HUES48 (cell line): ENCODE measurements around the gene TMEM252.

Experiments used
- H3K27ac ChIP-seq: one replicate; pipeline ENCODE4 v1.7.0; 2013; ENCODE audit warnings: low read depth, low read length, inconsistent platforms
- H3K27me3 ChIP-seq: 2 replicates; pipeline ENCODE4 v1.6.1; 2013; ENCODE audit warnings: mild to moderate bottlenecking, low read length; ENCODE audit not compliant: control insufficient read depth, insufficient read depth
- H3K36me3 ChIP-seq: 2 replicates; pipeline ENCODE4 v1.6.1; 2013; ENCODE audit warnings: low read length; ENCODE audit not compliant: control insufficient read depth, insufficient read depth
- H3K4me1 ChIP-seq: 2 replicates; pipeline ENCODE4 v1.6.1; 2013; ENCODE audit warnings: mild to moderate bottlenecking, low read length; ENCODE audit not compliant: control insufficient read depth, insufficient read depth
- H3K4me3 ChIP-seq: 2 replicates; pipeline ENCODE4 v1.5.1; 2013; ENCODE audit warnings: mild to moderate bottlenecking, low read depth, low read length
- H3K9ac ChIP-seq: 2 replicates; pipeline ENCODE4 v1.6.1; 2013; ENCODE audit warnings: mild to moderate bottlenecking, low read depth, low read length, moderate library complexity
- H3K9me3 ChIP-seq: 2 replicates; pipeline ENCODE4 v1.6.1; 2013; ENCODE audit warnings: low read length; ENCODE audit not compliant: control insufficient read depth, insufficient read depth

TMEM252 gene

GRCh38 chr9:68537616-68537880 lies 3.1 kb downstream of the TMEM252 start:
- H3K27me3 ChIP-seq = peaks cover 80% of the 10 kb centered on the region
- H3K27ac ChIP-seq = no peak overlapping the region
- no peaks in the 10 kb centered on the region for H3K36me3 ChIP-seq
- no peaks in the 10 kb centered on the region for H3K9me3 ChIP-seq
- no peak overlapping the region for H3K9ac ChIP-seq
- no peaks in the 10 kb centered on the region for H3K4me1 ChIP-seq
- H3K4me3 ChIP-seq = no peak overlapping the region

GRCh38 chr9:68536876-68537615 lies 3.6 kb downstream of the TMEM252 start:
- Histone ChIP-seq H3K9me3 (no peaks in the 10 kb centered on the region), H3K4me1 (no peaks in the 10 kb centered on the region), H3K9ac (no peak overlapping the region), H3K27ac (no peak overlapping the region), H3K4me3 (no peak overlapping the region), H3K36me3 (no peaks in the 10 kb centered on the region), H3K27me3 (peaks cover 79% of the 10 kb centered on the region)

GRCh38 chr9:68533678-68534077 lies 7.0 kb downstream of the TMEM252 start:
- H3K9ac ChIP-seq = no peak overlapping the region
- no peaks in the 10 kb centered on the region for H3K36me3 ChIP-seq
- H3K9me3 ChIP-seq = no peaks in the 10 kb centered on the region
- H3K4me1 ChIP-seq = no peaks in the 10 kb centered on the region
- no peak overlapping the region for H3K27ac ChIP-seq
- peaks cover 84% of the 10 kb centered on the region for H3K27me3 ChIP-seq
- no peak overlapping the region for H3K4me3 ChIP-seq

GRCh38 chr9:68532131-68532530 lies 8.6 kb downstream of the TMEM252 start:
- Histone ChIP-seq H3K4me3 (no peak overlapping the region), H3K9me3 (no peaks in the 10 kb centered on the region), H3K27me3 (peaks cover 85% of the 10 kb centered on the region), H3K4me1 (no peaks in the 10 kb centered on the region), H3K27ac (no peak overlapping the region), H3K9ac (no peak overlapping the region), H3K36me3 (no peaks in the 10 kb centered on the region)

GRCh38 chr9:68530618-68531017 lies 10.1 kb downstream of the TMEM252 start:
- Histone ChIP-seq H3K9ac (no peak overlapping the region), H3K27ac (no peak overlapping the region), H3K9me3 (no peaks in the 10 kb centered on the region), H3K27me3 (peaks cover 88% of the 10 kb centered on the region), H3K4me1 (no peaks in the 10 kb centered on the region), H3K36me3 (no peaks in the 10 kb centered on the region), H3K4me3 (no peak overlapping the region)

- H3K4me3 ChIP-seq = no peak overlapping the region
These were observed 17.2 kb downstream of the TMEM252 start for GRCh38 chr9:68523367-68523936.

GRCh38 chr9:68522954-68523353 lies 17.7 kb downstream of the TMEM252 start:
- peaks cover 76% of the 10 kb centered on the region for H3K27me3 ChIP-seq
- no peaks in the 10 kb centered on the region for H3K36me3 ChIP-seq
- no peaks in the 10 kb centered on the region; the same call in 1 of the 2 replicates for H3K9me3 ChIP-seq

More at GRCh38 chr9:68523367-68523936, 17.2 kb downstream of the TMEM252 start:
- Histone ChIP-seq H3K4me1 (no peaks in the 10 kb centered on the region), H3K36me3 (no peaks in the 10 kb centered on the region), H3K9ac (no peak overlapping the region), H3K27ac (no peak overlapping the region), H3K9me3 (no peaks in the 10 kb centered on the region), H3K27me3 (peaks cover 76% of the 10 kb centered on the region)

GRCh38 chr9:68522131-68522530 lies 18.6 kb downstream of the TMEM252 start:
- H3K4me3 ChIP-seq = no peak overlapping the region
- H3K9ac ChIP-seq = no peak overlapping the region
- H3K9me3 ChIP-seq = no peaks in the 10 kb centered on the region; the same call in 1 of the 2 replicates
- no peaks in the 10 kb centered on the region for H3K36me3 ChIP-seq
- no peak overlapping the region for H3K27ac ChIP-seq
- peaks cover 76% of the 10 kb centered on the region for H3K27me3 ChIP-seq
- H3K4me1 ChIP-seq = no peaks in the 10 kb centered on the region

More at GRCh38 chr9:68522954-68523353, 17.7 kb downstream of the TMEM252 start:
- H3K4me3 ChIP-seq = no peak overlapping the region
- H3K27ac ChIP-seq = no peak overlapping the region
- H3K4me1 ChIP-seq = no peaks in the 10 kb centered on the region
- no peak overlapping the region for H3K9ac ChIP-seq

- Histone ChIP-seq H3K9ac (no peak overlapping the region), H3K9me3 (no peaks in the 10 kb centered on the region; the same call in 1 of the 2 replicates), H3K27me3 (peaks cover 88% of the 10 kb centered on the region), H3K4me1 (no peaks in the 10 kb centered on the region), H3K4me3 (no peak overlapping the region), H3K27ac (no peak overlapping the region), H3K36me3 (no peaks in the 10 kb centered on the region)
These were observed 25.2 kb downstream of the TMEM252 start for GRCh38 chr9:68515326-68516017.

- Histone ChIP-seq H3K9me3 (no peaks in the 10 kb centered on the region; the same call in 1 of the 2 replicates), H3K27me3 (peaks cover 98% of the 10 kb centered on the region), H3K27ac (no peak overlapping the region), H3K4me1 (no peaks in the 10 kb centered on the region), H3K36me3 (no peaks in the 10 kb centered on the region), H3K9ac (no peak overlapping the region), H3K4me3 (no peak overlapping the region)
These were observed 26.7 kb downstream of the TMEM252 start for GRCh38 chr9:68513981-68514380.

- H3K36me3 ChIP-seq = no peaks in the 10 kb centered on the region
- H3K4me1 ChIP-seq = no peaks in the 10 kb centered on the region
- peaks cover 98% of the 10 kb centered on the region for H3K27me3 ChIP-seq
- no peak overlapping the region for H3K9ac ChIP-seq
- no peak overlapping the region for H3K27ac ChIP-seq
- H3K9me3 ChIP-seq = no peaks in the 10 kb centered on the region; the same call in 1 of the 2 replicates
- H3K4me3 ChIP-seq = no peak overlapping the region
These were observed 27.3 kb downstream of the TMEM252 start for GRCh38 chr9:68513385-68513784.
